ENCODE measurements around the gene MXD3.

GRCh38 chr5:177343777-177344176, 32.1 kb upstream of the MXD3 start:
- TF ChIP-seq CTCF (conservative IDR thresholded peaks at IDR 0.05 in 1 of 2, IDR thresholded peaks at IDR 0.05 in 1 of 2; ENCODE audit: low read depth in 1 of 2, low read length in 2 of 2) (no peak), EZH2 (IDR thresholded peaks at IDR 0.05; ENCODE audit: low read length, missing control alignments) (no peak)
